PC-3 (cell line): Measurements from ENCODE around the gene GLB1L2. TPM values are rescaled to one million over a fixed set of nuclear protein-coding genes. Genes with fewer than 3 reads are reported as not detected.

Experiments
- ATAC-seq: fragments of 200-7000 bp; cut with Tn5 transposase; 2 replicates; pipeline ENCODE4 v1.9.1; 2020; ENCODE audit warnings: mild to moderate bottlenecking, moderate library complexity
- BruUV-seq: library from RNA; stranded (reverse); fragments of 400-500 nt; replicated peaks from 2 replicates; lab custom pipeline; 2021; lab: Mats Ljungman, UMichigan
- CTCF ChIA-PET: fragments of 300-600 bp; sonication (Branson Sonifier 250); formaldehyde crosslinking; loops from one replicate; lab custom pipeline; 2022; ENCODE audit warnings: antibody characterized with exemption; lab: Charles Lee
- POLR2A ChIA-PET: fragments of 300-600 bp; sonication (Branson Sonifier 250); formaldehyde crosslinking; loops from one replicate; lab custom pipeline; 2022; ENCODE audit warnings: antibody characterized with exemption; ENCODE audit not compliant: unreplicated experiment; lab: Charles Lee
- DNase-seq: peaks from one replicate; pipeline ENCODE4 v3.0.0-alpha.2; 2015
- H2AFZ ChIP-seq: fragments of 300-600 bp; sonication (generic); 2 replicates; pipeline ENCODE4 v1.6.0; 2016; ENCODE audit warnings: antibody characterized with exemption, low read length
- H3F3A ChIP-seq: fragments of 300-600 bp; sonication (generic); one replicate; pipeline ENCODE4 v1.6.0; 2017; ENCODE audit warnings: antibody characterized with exemption, low read length, control low read depth, mild to moderate bottlenecking; ENCODE audit not compliant: unreplicated experiment
- H3K27ac ChIP-seq: fragments of 300-600 bp; sonication (generic); 2 replicates; pipeline ENCODE4 v1.5.1; 2016; ENCODE audit warnings: mild to moderate bottlenecking, low read length
- H3K27me3 ChIP-seq: fragments of 300-600 bp; sonication (generic); 2 replicates; pipeline ENCODE4 v1.6.1; 2016; ENCODE audit warnings: low read length, mixed read lengths
- H3K36me3 ChIP-seq: fragments of 300-600 bp; sonication (generic); 2 replicates; pipeline ENCODE4 v1.6.1; 2016; ENCODE audit warnings: low read depth, mixed run types, low read length, mixed read lengths
- H3K4me1 ChIP-seq: fragments of 300-600 bp; sonication (generic); 2 replicates; pipeline ENCODE4 v1.5.1; 2016; ENCODE audit warnings: low read length; ENCODE audit not compliant: insufficient read depth
- H3K4me2 ChIP-seq: fragments of 300-600 bp; sonication (generic); 2 replicates; pipeline ENCODE4 v1.6.0; 2016; ENCODE audit warnings: low read length
- H3K4me3 ChIP-seq: fragments of 300-600 bp; sonication (generic); 2 replicates; pipeline ENCODE4 v1.5.1; 2016; ENCODE audit warnings: mild to moderate bottlenecking, low read length, mixed read lengths
- H3K79me2 ChIP-seq: fragments of 300-600 bp; sonication (generic); 2 replicates; pipeline ENCODE4 v1.6.1; 2017; ENCODE audit warnings: low read length, mixed read lengths
- H3K9ac ChIP-seq: fragments of 300-600 bp; sonication (generic); 2 replicates; pipeline ENCODE4 v1.6.0; 2016; ENCODE audit warnings: mild to moderate bottlenecking, low read length
- H3K9me2 ChIP-seq: fragments of 300-600 bp; sonication (generic); replicated peaks from 2 replicates; pipeline ENCODE4 v1.6.1; 2016; ENCODE audit warnings: mixed run types, low read length, mixed read lengths
- H3K9me3 ChIP-seq: fragments of 300-600 bp; sonication (generic); 2 replicates; pipeline ENCODE4 v1.6.1; 2016; ENCODE audit warnings: low read length, mixed read lengths
- H4K20me1 ChIP-seq: fragments of 300-600 bp; sonication (generic); 2 replicates; pipeline ENCODE4 v1.6.1; 2016; ENCODE audit warnings: low read length, mixed read lengths
- CTCF ChIP-seq: fragments of 300-600 bp; sonication (generic); conservative IDR thresholded peaks from 2 replicates; pipeline ENCODE4 v1.5.1; 2017; ENCODE audit warnings: antibody characterized with exemption, low read depth, mild to moderate bottlenecking, low read length
- EZH2 ChIP-seq: fragments of 300-600 bp; sonication (generic); IDR thresholded peaks from one replicate; pipeline ENCODE4 v1.6.1; 2017; ENCODE audit warnings: antibody characterized with exemption, mild to moderate bottlenecking, low read length; ENCODE audit not compliant: unreplicated experiment
- EZH2phosphoT487 ChIP-seq: fragments of 300-600 bp; sonication (generic); IDR thresholded peaks from 2 replicates; pipeline ENCODE4 v1.6.1; 2018; ENCODE audit warnings: mild to moderate bottlenecking, antibody characterized with exemption, low read length, borderline replicate concordance
- intact Hi-C: fragments of 100-400 bp; cut with micrococcal nuclease; formaldehyde crosslinking; loops from 2 replicates; pipeline ENCODE4 v1.9.0; 2023
- total RNA-seq: library from RNA; depleted of rRNA; stranded (reverse); fragments of >200 nt; gene quantifications from 2 replicates; pipeline ENCODE4 v1.2.3, GENCODE V29; 2014

The GLB1L2 gene
- total RNA-seq, 1 experiment from 2014 or later, result 0.62 TPM

GRCh38 chr11:134332782-134333181 lies 994 bp downstream of the GLB1L2 start:
- no peak for DNase-seq
- TF ChIP-seq EZH2phosphoT487 (no peak), EZH2 (no peak), CTCF (no peak)
- ATAC-seq, result no peak
- no TSS peak for BruUV-seq
- H3K36me3 ChIP-seq, result no peaks in the 10 kb centered on the region
- no peaks in the 10 kb centered on the region for H3K9me3 ChIP-seq
- intact Hi-C loops, result no loop called here
- H4K20me1 ChIP-seq, result no peaks in the 10 kb centered on the region
- no peak overlapping the region for H2AFZ ChIP-seq
- no peaks in the 10 kb centered on the region for H3K79me2 ChIP-seq
- no peak overlapping the region for H3K27ac ChIP-seq
- ChIA-PET CTCF (no interaction called here), POLR2A (no interaction called here)
- H3F3A ChIP-seq, result no peaks in the 10 kb centered on the region
- H3K9ac ChIP-seq, result no peak overlapping the region
- no peak overlapping the region for H3K4me3 ChIP-seq
- no peak overlapping the region for H3K4me2 ChIP-seq
- H3K27me3 ChIP-seq, result peaks cover 33% of the 10 kb centered on the region
- no peaks in the 10 kb centered on the region for H3K9me2 ChIP-seq
- no peaks in the 10 kb centered on the region for H3K4me1 ChIP-seq

GRCh38 chr11:134333312-134333711 lies 1.5 kb downstream of the GLB1L2 start:
- BruUV-seq, result no TSS peak
- TF ChIP-seq EZH2 (no peak), EZH2phosphoT487 (no peak), CTCF (no peak)
- ATAC-seq (no peak), DNase-seq (no peak)
- Histone ChIP-seq H3K9me2 (no peaks in the 10 kb centered on the region), H3K27ac (no peak overlapping the region), H3K4me1 (no peaks in the 10 kb centered on the region), H3F3A (no peaks in the 10 kb centered on the region), H4K20me1 (no peaks in the 10 kb centered on the region), H3K4me3 (no peak overlapping the region), H3K27me3 (peaks cover 32% of the 10 kb centered on the region), H3K9ac (no peak overlapping the region), H3K36me3 (no peaks in the 10 kb centered on the region), H2AFZ (no peak overlapping the region), H3K79me2 (no peaks in the 10 kb centered on the region), H3K4me2 (no peak overlapping the region), H3K9me3 (no peaks in the 10 kb centered on the region)
- intact Hi-C loops, result no loop called here
- ChIA-PET POLR2A (no interaction called here), CTCF (no interaction called here)

- intact Hi-C loops, result no loop called here
- Histone ChIP-seq H3F3A (no peaks in the 10 kb centered on the region), H3K4me3 (no peak overlapping the region), H3K79me2 (no peaks in the 10 kb centered on the region), H3K9ac (no peak overlapping the region), H3K4me2 (no peak overlapping the region), H2AFZ (no peak overlapping the region), H3K9me3 (no peaks in the 10 kb centered on the region), H3K27me3 (peaks cover 32% of the 10 kb centered on the region), H3K9me2 (no peaks in the 10 kb centered on the region), H3K36me3 (no peaks in the 10 kb centered on the region), H4K20me1 (no peaks in the 10 kb centered on the region), H3K4me1 (no peaks in the 10 kb centered on the region), H3K27ac (no peak overlapping the region)
- CTCF ChIA-PET, result no interaction called here
- POLR2A ChIA-PET, result no interaction called here
- ATAC-seq, result no peak
- TF ChIP-seq EZH2phosphoT487 (no peak), EZH2 (no peak)
- DNase-seq, result no peak
- BruUV-seq, result no TSS peak
These were observed 2.2 kb downstream of the GLB1L2 start for GRCh38 chr11:134333946-134334345.
